Coronary artery (tissue), 2 donors: ENCODE results near the gene CTDSP2.

ENCODE experiments used
- DNase-seq: peaks from one replicate; pipeline ENCODE4 v3.0.0-alpha.2; 2017; ENCODE audit warnings: low spot score
- H3K27ac ChIP-seq, 2 donors: fragments of 200-600 bp; sonication (generic); one replicate each; pipeline ENCODE4 v1.5.1; 2016 to 2019
- H3K4me3 ChIP-seq: fragments of 200-600 bp; sonication (generic); 2 replicates; pipeline ENCODE4 v1.5.1; 2016; ENCODE audit warnings: mild to moderate bottlenecking, moderate library complexity
- CTCF ChIP-seq: fragments of 200-600 bp; sonication (generic); IDR thresholded peaks from one replicate; pipeline ENCODE4 v1.5.1; 2019; ENCODE audit warnings: antibody characterized with exemption

Gene CTDSP2

GRCh38 chr12:57869298-57869926, 22.9 kb upstream of the CTDSP2 start:
- no peak for TF ChIP-seq CTCF
- Histone ChIP-seq H3K27ac (peak overlapping the region; percentile 18 to 83), H3K4me3 (peak overlapping the region; percentile 6)
- no peak for DNase-seq

- no peak for DNase-seq
- no peak for TF ChIP-seq CTCF
- Histone ChIP-seq H3K4me3 (peak overlapping the region; percentile 6), H3K27ac (peak overlapping the region in 1 of 2 donors; percentile 83)
Measured at GRCh38 chr12:57868851-57869268, 22.3 kb upstream of the CTDSP2 start.

GRCh38 chr12:57868221-57868620, 21.7 kb upstream of the CTDSP2 start:
- Histone ChIP-seq H3K4me3 (no peak overlapping the region), H3K27ac (peak overlapping the region in 1 of 2 donors; percentile 83)
- DNase-seq, result no peak
- TF ChIP-seq CTCF, result no peak

GRCh38 chr12:57866308-57867019, 19.9 kb upstream of the CTDSP2 start:
- TF ChIP-seq CTCF, result no peak
- DNase-seq, result no peak
- Histone ChIP-seq H3K4me3 (no peak overlapping the region), H3K27ac (peak overlapping the region in 1 of 2 donors; percentile 20)

GRCh38 chr12:57865084-57865751, 18.7 kb upstream of the CTDSP2 start:
- no peak for TF ChIP-seq CTCF
- peak; percentile 92 for DNase-seq

GRCh38 chr12:57864442-57865083, 18.0 kb upstream of the CTDSP2 start:
- no peak for DNase-seq

More at GRCh38 chr12:57865084-57865751, 18.7 kb upstream of the CTDSP2 start:
- Histone ChIP-seq H3K4me3 (peak overlapping the region; percentile 78), H3K27ac (peak overlapping the region; percentile 94 to 98)

More at GRCh38 chr12:57864442-57865083, 18.0 kb upstream of the CTDSP2 start:
- TF ChIP-seq CTCF, result no peak
- Histone ChIP-seq H3K4me3 (peak overlapping the region; percentile 78), H3K27ac (peak overlapping the region; percentile 94 to 98)
